MM.1S (cell line): ENCODE results near the gene HOXC6.

Source experiments
- DNase-seq: peaks from one replicate; pipeline ENCODE4 v3.0.0-alpha.2; 2015
- H2AFZ ChIP-seq: fragments of 300-600 bp; sonication (generic); 2 replicates; pipeline ENCODE4 v1.6.0; 2016; ENCODE audit warnings: antibody characterized with exemption, low read length
- H3F3A ChIP-seq: fragments of 300-600 bp; sonication (generic); 2 replicates; pipeline ENCODE4 v1.6.1; 2016; ENCODE audit warnings: mild to moderate bottlenecking, antibody characterized with exemption, low read length, moderate library complexity, mixed read lengths; ENCODE audit not compliant: insufficient read depth
- H3K27ac ChIP-seq: fragments of 300-600 bp; sonication (generic); 2 replicates; pipeline ENCODE4 v1.5.1; 2016; ENCODE audit warnings: mild to moderate bottlenecking, low read length
- H3K27me3 ChIP-seq: fragments of 300-600 bp; sonication (generic); replicated peaks from 2 replicates; pipeline ENCODE4 v1.6.0; 2016; ENCODE audit warnings: low read length; ENCODE audit not compliant: insufficient read depth
- H3K36me3 ChIP-seq: fragments of 300-600 bp; sonication (generic); replicated peaks from 2 replicates; pipeline ENCODE4 v1.6.1; 2016; ENCODE audit warnings: mild to moderate bottlenecking, low read length, mixed read lengths; ENCODE audit not compliant: insufficient read depth
- H3K4me1 ChIP-seq: fragments of 300-600 bp; sonication (generic); 2 replicates; pipeline ENCODE4 v1.6.1; 2016; ENCODE audit warnings: low read length, mixed read lengths
- H3K4me2 ChIP-seq: fragments of 300-600 bp; sonication (generic); 2 replicates; pipeline ENCODE4 v1.6.0; 2016; ENCODE audit warnings: low read depth, low read length
- H3K4me3 ChIP-seq: fragments of 300-600 bp; sonication (generic); 2 replicates; pipeline ENCODE4 v1.5.1; 2016; ENCODE audit warnings: low read length, mixed read lengths
- H3K79me2 ChIP-seq: fragments of 300-600 bp; sonication (generic); 2 replicates; pipeline ENCODE4 v1.6.1; 2016; ENCODE audit warnings: mixed run types, low read length, mixed read lengths
- H3K9ac ChIP-seq: fragments of 300-600 bp; sonication (generic); 2 replicates; pipeline ENCODE4 v1.6.1; 2016; ENCODE audit warnings: low read length, mixed read lengths
- H3K9me2 ChIP-seq: fragments of 300-600 bp; sonication (generic); replicated peaks from 2 replicates; pipeline ENCODE4 v1.6.1; 2016; ENCODE audit warnings: mild to moderate bottlenecking, low read length, mixed read lengths; ENCODE audit not compliant: insufficient read depth
- H3K9me3 ChIP-seq: fragments of 300-600 bp; sonication (generic); replicated peaks from 2 replicates; pipeline ENCODE4 v1.6.1; 2016; ENCODE audit warnings: mild to moderate bottlenecking, low read length, mixed read lengths; ENCODE audit not compliant: insufficient read depth
- H4K20me1 ChIP-seq: fragments of 300-600 bp; sonication (generic); 2 replicates; pipeline ENCODE4 v1.6.1; 2016; ENCODE audit warnings: mild to moderate bottlenecking, low read length, moderate library complexity, mixed read lengths; ENCODE audit not compliant: insufficient read depth
- CTCF ChIP-seq: fragments of 300-600 bp; sonication (generic); IDR thresholded peaks from 2 replicates; pipeline ENCODE4 v1.5.1; 2016; ENCODE audit warnings: antibody characterized with exemption, low read length, mixed read lengths
- EZH2 ChIP-seq: fragments of 300-600 bp; sonication (generic); optimal IDR thresholded peaks from 2 replicates; pipeline ENCODE3; 2017; ENCODE audit warnings: low read depth, mild to moderate bottlenecking, antibody characterized with exemption, low read length, mixed read lengths
- EZH2phosphoT487 ChIP-seq: fragments of 300-600 bp; sonication (generic); IDR thresholded peaks from 2 replicates; pipeline ENCODE4 v1.6.1; 2018; ENCODE audit warnings: antibody characterized with exemption, low read length

HOXC6 gene

GRCh38 chr12:54065677-54066076 lies 37.4 kb downstream of the HOXC6 start:
- Histone ChIP-seq H3K9me3 (no peaks in the 10 kb centered on the region), H3K27ac (no peak overlapping the region), H3K4me3 (no peak overlapping the region), H2AFZ (no peak overlapping the region), H3K36me3 (no peaks in the 10 kb centered on the region), H3K4me1 (no peaks in the 10 kb centered on the region), H3K9me2 (no peaks in the 10 kb centered on the region), H3K4me2 (no peak overlapping the region), H3K27me3 (peaks cover 45% of the 10 kb centered on the region), H3K9ac (no peak overlapping the region), H3F3A (no peaks in the 10 kb centered on the region), H4K20me1 (no peaks in the 10 kb centered on the region), H3K79me2 (no peaks in the 10 kb centered on the region)
- DNase-seq, result no peak
- no peak for TF ChIP-seq EZH2
- no peak for TF ChIP-seq EZH2phosphoT487
- TF ChIP-seq CTCF, result no peak

GRCh38 chr12:54066408-54066807 lies 38.2 kb downstream of the HOXC6 start:
- H3K36me3 ChIP-seq, result no peaks in the 10 kb centered on the region
- no peaks in the 10 kb centered on the region for H3F3A ChIP-seq
- H3K27me3 ChIP-seq, result peaks cover 38% of the 10 kb centered on the region
- H3K9me2 ChIP-seq, result no peaks in the 10 kb centered on the region
- no peak for DNase-seq
- H3K4me2 ChIP-seq, result no peak overlapping the region
- no peak overlapping the region for H2AFZ ChIP-seq
- no peak for TF ChIP-seq EZH2phosphoT487
- TF ChIP-seq EZH2, result no peak
- TF ChIP-seq CTCF, result no peak
- H3K79me2 ChIP-seq, result no peaks in the 10 kb centered on the region
- H3K4me1 ChIP-seq, result no peaks in the 10 kb centered on the region
- no peak overlapping the region for H3K9ac ChIP-seq
- H3K27ac ChIP-seq, result no peak overlapping the region
- H4K20me1 ChIP-seq, result no peaks in the 10 kb centered on the region
- no peak overlapping the region for H3K4me3 ChIP-seq
- no peaks in the 10 kb centered on the region for H3K9me3 ChIP-seq

- no peaks in the 10 kb centered on the region for H3K36me3 ChIP-seq
- H3K79me2 ChIP-seq, result no peaks in the 10 kb centered on the region
- no peaks in the 10 kb centered on the region for H3K9me3 ChIP-seq
- no peak for DNase-seq
- no peak overlapping the region for H3K4me2 ChIP-seq
- no peaks in the 10 kb centered on the region for H3K4me1 ChIP-seq
- H2AFZ ChIP-seq, result no peak overlapping the region
- H3K9ac ChIP-seq, result no peak overlapping the region
- TF ChIP-seq EZH2phosphoT487, result no peak
- no peak for TF ChIP-seq EZH2
- no peak for TF ChIP-seq CTCF
- no peak overlapping the region for H3K4me3 ChIP-seq
- no peak overlapping the region for H3K27ac ChIP-seq
- H3F3A ChIP-seq, result no peaks in the 10 kb centered on the region
- peaks cover 17% of the 10 kb centered on the region; the same call in 1 of the 2 replicates for H3K27me3 ChIP-seq
- H3K9me2 ChIP-seq, result no peaks in the 10 kb centered on the region
- no peaks in the 10 kb centered on the region for H4K20me1 ChIP-seq
Measured at GRCh38 chr12:54068418-54069070, 40.3 kb downstream of the HOXC6 start.
